Uterine smooth muscle cell (primary cell): ENCODE measurements around the gene SCGB3A2. TPM values are rescaled to one million over a fixed set of nuclear protein-coding genes. Genes with fewer than 3 reads are reported as not detected.

ENCODE experiments used
- total RNA-seq: library from RNA; depleted of rRNA; stranded (reverse); fragments of >200 nt; gene quantifications from 2 replicates; pipeline ENCODE4 v1.2.3, GENCODE V29; 2014

Gene SCGB3A2, protein sequence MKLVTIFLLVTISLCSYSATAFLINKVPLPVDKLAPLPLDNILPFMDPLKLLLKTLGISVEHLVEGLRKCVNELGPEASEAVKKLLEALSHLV
- total RNA-seq = not detected in 2 replicates

DNA sequence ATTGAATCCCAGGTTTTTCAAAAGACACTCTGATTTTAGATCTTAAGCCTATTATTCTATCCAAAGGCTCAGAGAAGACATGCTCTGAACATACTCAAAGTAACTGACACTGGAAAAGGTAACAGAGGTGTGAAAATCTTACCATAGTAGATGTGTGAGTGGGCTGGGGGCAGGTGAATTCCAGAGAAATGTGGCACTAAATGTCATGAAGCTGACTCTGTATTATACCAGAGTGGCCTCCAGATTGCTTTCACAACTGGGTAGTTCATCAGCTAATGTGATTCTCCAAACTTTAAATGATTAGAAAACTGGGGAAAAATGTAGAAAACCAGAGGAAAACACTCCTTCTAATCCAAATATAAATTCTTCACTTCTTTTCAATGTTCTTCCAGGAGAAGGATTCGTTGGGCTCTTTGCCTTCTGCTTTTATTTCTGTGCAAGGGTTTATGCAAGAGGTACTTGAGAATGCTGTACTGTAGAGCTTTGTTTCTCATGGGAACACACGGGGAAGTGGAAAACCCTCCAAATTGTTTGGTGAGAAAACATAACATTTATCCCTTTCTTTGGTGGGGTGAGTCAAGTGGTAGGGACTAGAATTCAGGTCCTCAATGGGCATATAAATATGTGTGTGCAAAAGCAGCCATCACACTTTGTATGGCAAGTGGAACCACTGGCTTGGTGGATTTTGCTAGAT lies at the start of gene SCGB3A2:
Gene SCGB3A2 (plus strand): TSS at position 646 of the 694 bp plus-strand sequence. CDS start 93 bp downstream, outside the sequence.

DNA sequence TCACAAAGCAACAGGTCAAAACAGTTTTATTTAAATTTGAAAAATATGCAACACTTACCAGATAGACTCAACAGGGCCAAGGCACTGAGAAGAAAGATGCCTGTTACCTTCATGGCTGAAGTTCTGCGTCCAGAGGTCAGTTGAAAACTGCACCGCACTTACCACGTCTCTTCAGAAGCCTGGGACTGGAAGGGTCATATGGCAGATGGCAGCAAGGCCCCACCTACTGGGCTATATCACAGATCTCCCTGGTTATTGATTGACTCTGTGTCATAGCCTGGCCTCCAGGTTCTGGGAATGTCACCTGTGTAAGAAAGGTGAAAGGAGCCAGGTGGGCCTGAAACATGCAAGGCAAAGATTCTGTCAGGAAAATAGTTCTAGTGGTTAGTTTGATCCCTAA lies 47.0 kb upstream of the SCGB3A2 start, which contains the start of gene SPINK1:
Gene SPINK1 (minus strand): TSS at position 207 of the 400 bp plus-strand sequence. CDS start 94 bp downstream, at position 113.

GRCh38 chr5:147906326-147907095 lies 28.0 kb downstream of the SCGB3A2 start, which contains the start of gene C5orf46:
Gene C5orf46 (minus strand): TSS chr5:147906538. CDS start chr5:147906501, 37 bp downstream.

Other genes starting within 250 kb of the SCGB3A2 start
- 9.5 and 10.8 TPM in 2 replicates for gene JAKMIP2, start 96.0 kb upstream of the SCGB3A2 start, total RNA-seq
- 0.33 TPM in 1 of 2 replicates, not detected in the other for gene SPINK1, start 47.0 kb upstream of the SCGB3A2 start, total RNA-seq
- gene C5orf46, start 27.8 kb downstream of the SCGB3A2 start, total RNA-seq = not detected in 2 replicates
- gene SPINK5, start 185.3 kb downstream of the SCGB3A2 start, total RNA-seq = not detected in 2 replicates